IMR-90 (cell line): ENCODE measurements around the gene KIAA0825. TPM values are rescaled to one million over a fixed set of nuclear protein-coding genes. Genes with fewer than 3 reads are reported as not detected.

Experiments
- ATAC-seq: fragments of 200-7000 bp; cut with Tn5 transposase; 2 replicates; pipeline ENCODE4 v1.9.1; 2020; ENCODE audit warnings: low read depth, mild to moderate bottlenecking, moderate library complexity
- BruUV-seq: library from RNA; stranded (reverse); fragments of 400-500 nt; replicated peaks from 2 replicates; lab custom pipeline; 2021; lab: Mats Ljungman, UMichigan
- CTCF ChIA-PET: fragments of 300-600 bp; formaldehyde crosslinking; extraction: SDS; loops from one replicate; lab custom pipeline; 2021; ENCODE audit warnings: antibody characterized with exemption; lab: Yijun Ruan, JAX
- POLR2A ChIA-PET: fragments of 300-600 bp; sonication (Branson Sonifier 250); formaldehyde crosslinking; loops from one replicate; lab custom pipeline; 2022; ENCODE audit warnings: antibody characterized with exemption; ENCODE audit not compliant: unreplicated experiment; lab: Charles Lee
- DNase-seq: peaks from one replicate; pipeline ENCODE4 v3.0.0; 2013
- H2AFZ ChIP-seq: replicated peaks from 2 replicates; pipeline ENCODE3; 2013; ENCODE audit warnings: low read length, mild to moderate bottlenecking; ENCODE audit not compliant: poor library complexity
- H2AK5ac ChIP-seq: 2 replicates; pipeline ENCODE4 v1.6.1; 2013; ENCODE audit warnings: low read depth, low read length, inconsistent platforms
- H2AK9ac ChIP-seq: replicated peaks from 2 replicates; pipeline ENCODE3; 2013; ENCODE audit warnings: mild to moderate bottlenecking, low read depth, low read length, moderate library complexity; ENCODE audit not compliant: poor library complexity
- H2BK120ac ChIP-seq: 2 replicates; pipeline ENCODE4 v1.6.1; 2013; ENCODE audit warnings: low read depth, low read length, inconsistent platforms
- H2BK15ac ChIP-seq: 3 replicates; pipeline ENCODE4 v1.6.1; 2013; ENCODE audit warnings: low read depth, low read length, inconsistent platforms
- H2BK20ac ChIP-seq: 2 replicates; pipeline ENCODE4 v1.6.1; 2013; ENCODE audit warnings: low read depth, mild to moderate bottlenecking, inconsistent platforms, low read length, moderate library complexity
- H2BK5ac ChIP-seq: 2 replicates; pipeline ENCODE4 v1.6.1; 2013; ENCODE audit warnings: mild to moderate bottlenecking, low read depth, low read length, inconsistent platforms; ENCODE audit not compliant: poor library complexity, severe bottlenecking
- H3K14ac ChIP-seq: replicated peaks from 2 replicates; pipeline ENCODE4 v1.6.1; 2013; ENCODE audit warnings: low read depth, low read length, inconsistent platforms
- H3K18ac ChIP-seq: 2 replicates; pipeline ENCODE4 v1.6.1; 2013; ENCODE audit warnings: low read depth, low read length, control low read depth
- H3K23ac ChIP-seq: 2 replicates; pipeline ENCODE4 v1.6.1; 2013; ENCODE audit warnings: low read depth, low read length, inconsistent platforms
- H3K27ac ChIP-seq: 2 replicates; pipeline ENCODE4 v1.5.1; 2013; ENCODE audit warnings: mild to moderate bottlenecking, control low read depth, low read length; ENCODE audit not compliant: insufficient read depth
- H3K27me3 ChIP-seq: 2 replicates; pipeline ENCODE4 v1.6.1; 2013; ENCODE audit warnings: low read length; ENCODE audit not compliant: control insufficient read depth, insufficient read depth
- H3K36me3 ChIP-seq: 2 replicates; pipeline ENCODE4 v1.6.1; 2013; ENCODE audit warnings: low read length, mixed read lengths; ENCODE audit not compliant: control insufficient read depth, insufficient read depth
- H3K4ac ChIP-seq: 2 replicates; pipeline ENCODE4 v1.6.1; 2013; ENCODE audit warnings: low read depth, low read length, inconsistent platforms
- H3K4me1 ChIP-seq: 2 replicates; pipeline ENCODE4 v1.6.1; 2013; ENCODE audit warnings: low read length, mixed read lengths; ENCODE audit not compliant: control insufficient read depth, insufficient read depth
- H3K4me2 ChIP-seq: 2 replicates; pipeline ENCODE4 v1.6.1; 2013; ENCODE audit warnings: low read depth, mild to moderate bottlenecking, control low read depth, low read length, moderate library complexity
- H3K4me3 ChIP-seq: 2 replicates; pipeline ENCODE4 v1.5.1; 2013; ENCODE audit warnings: low read depth, mild to moderate bottlenecking, control low read depth, low read length, moderate library complexity; ENCODE audit not compliant: insufficient read depth
- H3K56ac ChIP-seq: 2 replicates; pipeline ENCODE4 v1.6.1; 2013; ENCODE audit warnings: low read length, inconsistent platforms; ENCODE audit not compliant: insufficient read depth; ENCODE audit errors: extremely low read depth
- H3K79me1 ChIP-seq, 2 experiments: 2 replicates each; pipeline ENCODE4 v1.6.1; 2013; ENCODE audit warnings: low read length in 2 of 2, inconsistent platforms in 1 of 2, low read depth in 1 of 2
- H3K9ac ChIP-seq: 2 replicates; pipeline ENCODE4 v1.6.1; 2013; ENCODE audit warnings: low read depth, low read length, control low read depth
- H3K9me1 ChIP-seq: 2 replicates; pipeline ENCODE4 v1.6.1; 2013; ENCODE audit warnings: low read length, inconsistent platforms; ENCODE audit not compliant: insufficient read depth
- H3K9me3 ChIP-seq: 2 replicates; pipeline ENCODE4 v1.6.1; 2013; ENCODE audit warnings: low read length; ENCODE audit not compliant: control insufficient read depth, insufficient read depth
- H4K20me1 ChIP-seq: 2 replicates; pipeline ENCODE4 v1.6.1; 2013; ENCODE audit warnings: low read length, inconsistent platforms; ENCODE audit not compliant: insufficient read depth
- H4K5ac ChIP-seq: 2 replicates; pipeline ENCODE4 v1.6.1; 2013; ENCODE audit warnings: mild to moderate bottlenecking, low read depth, low read length, control low read depth
- H4K8ac ChIP-seq, 2 experiments: 2 replicates each; pipeline ENCODE4 v1.6.1; 2013; ENCODE audit warnings: low read depth in 2 of 2, low read length in 2 of 2, control low read depth in 1 of 2, inconsistent platforms in 1 of 2
- H4K91ac ChIP-seq: 2 replicates; pipeline ENCODE4 v1.6.1; 2013; ENCODE audit warnings: low read depth, low read length, inconsistent platforms; ENCODE audit not compliant: insufficient read depth
- BHLHE40 ChIP-seq: fragments of 150-350 bp; IDR thresholded peaks from 2 replicates; pipeline ENCODE4 v1.6.1; 2016; ENCODE audit warnings: mild to moderate bottlenecking, low read depth, low read length
- CEBPB ChIP-seq: IDR thresholded peaks from 2 replicates; pipeline ENCODE4 v1.6.1; 2012; ENCODE audit warnings: low read depth, low read length, improper control_type of control experiment
- CHD1 ChIP-seq: IDR thresholded peaks from 2 replicates; pipeline ENCODE4 v1.6.1; 2012; ENCODE audit warnings: low read depth, low read length, improper control_type of control experiment
- FOS ChIP-seq: fragments of 150-350 bp; IDR thresholded peaks from 2 replicates; pipeline ENCODE4 v1.6.1; 2016; ENCODE audit warnings: low read depth, low read length
- MAFK ChIP-seq: IDR thresholded peaks from 2 replicates; pipeline ENCODE4 v1.6.1; 2012; ENCODE audit warnings: low read depth, low read length, improper control_type of control experiment
- MAZ ChIP-seq: IDR thresholded peaks from 2 replicates; pipeline ENCODE4 v1.6.1; 2012; ENCODE audit warnings: low read depth, mild to moderate bottlenecking, low read length, improper control_type of control experiment, moderate library complexity, borderline replicate concordance
- MXI1 ChIP-seq: IDR thresholded peaks from 2 replicates; pipeline ENCODE4 v1.6.1; 2012; ENCODE audit warnings: low read depth, mild to moderate bottlenecking, low read length, moderate library complexity, borderline replicate concordance
- NFE2L2 ChIP-seq: fragments of 150-350 bp; IDR thresholded peaks from 2 replicates; pipeline ENCODE4 v1.6.1; 2016; ENCODE audit warnings: low read depth, mild to moderate bottlenecking, low read length
- POLR2A ChIP-seq: IDR thresholded peaks from 2 replicates; pipeline ENCODE4 v1.6.1; 2012; ENCODE audit warnings: mild to moderate bottlenecking, low read depth, low read length
- RAD21 ChIP-seq: IDR thresholded peaks from 2 replicates; pipeline ENCODE4 v1.6.1; 2012; ENCODE audit warnings: low read length, improper control_type of control experiment
- RCOR1 ChIP-seq: IDR thresholded peaks from 2 replicates; pipeline ENCODE4 v1.6.1; 2012; ENCODE audit warnings: mild to moderate bottlenecking, low read length, improper control_type of control experiment; ENCODE audit not compliant: insufficient replicate concordance
- RFX5 ChIP-seq: IDR thresholded peaks from 2 replicates; pipeline ENCODE4 v1.8.0; 2012; ENCODE audit warnings: low read depth, mild to moderate bottlenecking, low read length, moderate library complexity
- SMC3 ChIP-seq: fragments of 150-350 bp; IDR thresholded peaks from 2 replicates; pipeline ENCODE4 v1.6.1; 2016; ENCODE audit warnings: low read depth, mild to moderate bottlenecking, antibody characterized with exemption, low read length, moderate library complexity
- WGBS, 2 experiments: methylation state at CpG; one replicate each; pipeline versions ENCODE4 v1.1.5 to v1.1.7; 2013; ENCODE audit warnings: missing lambda C conversion rate in 2 of 2; ENCODE audit not compliant: insufficient read length in 1 of 2; ENCODE audit errors: extremely low coverage in 2 of 2; 5-methylcytosine and 5-hydroxymethylcytosine counted together
- dilution Hi-C: fragments of 300-500 bp; cut with HindIII; formaldehyde crosslinking; loops from one replicate; pipeline ENCODE4 v1.14.3; 2018; ENCODE audit warnings: low sequenced_read_pairs; ENCODE audit not compliant: unreplicated experiment
- in situ Hi-C: fragments of 300-500 bp; cut with MboI; formaldehyde crosslinking; loops from 3 replicates; pipeline ENCODE4 v1.14.3; 2019; ENCODE audit warnings: low sequenced_read_pairs, inconsistent platforms, mixed read lengths
- intact Hi-C: fragments of 100-400 bp; cut with micrococcal nuclease; formaldehyde crosslinking; loops from 2 replicates; pipeline ENCODE4 v1.10.0; 2022
- polyA plus RNA-seq, 3 experiments: library from polyadenylated mRNA; depleted of rRNA; stranded (reverse); fragments of >200 nt; gene quantifications; 2 replicates each; pipeline ENCODE4 v1.2.3, GENCODE V29; 2012; ENCODE audit warnings: low replicate concordance in 1 of 3
- total RNA-seq: library from RNA; depleted of rRNA; stranded (reverse); fragments of >200 nt; gene quantifications from 2 replicates; pipeline ENCODE4 v1.2.3, GENCODE V29; 2012
- TF ChIP-seq, protein P1 (sequence below): fragments of 150-350 bp; IDR thresholded peaks from 2 replicates; pipeline ENCODE4 v1.6.1; 2016; ENCODE audit warnings: low read depth, mild to moderate bottlenecking, low read length, moderate library complexity, borderline replicate concordance
- TF ChIP-seq, protein P2 (sequence below): fragments of 150-350 bp; IDR thresholded peaks from 2 replicates; pipeline ENCODE4 v1.6.1; 2017; ENCODE audit warnings: mild to moderate bottlenecking, antibody characterized with exemption, low read length, low read depth
- TF ChIP-seq, protein P3 (sequence below): conservative IDR thresholded peaks from 2 replicates; pipeline ENCODE4 v1.5.1; 2012; ENCODE audit warnings: mild to moderate bottlenecking, low read depth, low read length, improper control_type of control experiment

Gene KIAA0825
- total and polyA plus RNA-seq, 2 of the 4 experiments (the other 2 are of a cell fraction) = 0.46 to 1.8 TPM

DNA sequence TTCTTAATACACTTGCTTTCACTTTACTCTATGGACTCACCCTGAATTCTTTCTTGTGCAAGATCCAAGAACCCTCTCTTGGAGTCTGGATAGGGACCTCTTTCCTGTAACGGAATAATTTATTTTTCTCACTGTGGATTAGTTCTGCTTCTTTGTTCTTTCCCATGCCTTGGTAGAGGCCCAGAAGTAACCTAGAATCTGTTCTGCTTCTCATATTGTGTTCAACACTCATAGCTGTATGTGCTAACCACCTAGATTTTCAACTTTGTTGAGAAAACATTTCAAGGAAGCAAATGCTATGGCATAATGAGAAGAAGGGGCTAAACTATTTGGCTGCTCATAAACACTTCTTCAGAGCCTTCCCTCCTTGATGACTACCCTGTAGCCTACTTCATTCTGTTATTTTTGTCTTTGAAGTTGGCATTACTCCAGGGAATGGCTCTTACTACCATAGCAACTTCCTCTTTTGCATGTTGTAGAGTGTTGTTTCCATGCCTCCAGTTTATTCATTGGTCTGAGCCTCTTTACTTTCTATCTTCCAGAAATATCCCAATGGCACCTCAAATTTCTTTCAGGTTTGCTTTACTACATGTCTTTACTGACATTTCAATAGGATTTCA is 74.3 kb downstream of the KIAA0825 start:
- no peak overlapping the region for H4K8ac ChIP-seq
- H3K9me3 ChIP-seq = peaks cover 3% of the 10 kb centered on the region; the same call in 1 of the 2 replicates
- no peak for ATAC-seq
- TF ChIP-seq, protein P1, sequence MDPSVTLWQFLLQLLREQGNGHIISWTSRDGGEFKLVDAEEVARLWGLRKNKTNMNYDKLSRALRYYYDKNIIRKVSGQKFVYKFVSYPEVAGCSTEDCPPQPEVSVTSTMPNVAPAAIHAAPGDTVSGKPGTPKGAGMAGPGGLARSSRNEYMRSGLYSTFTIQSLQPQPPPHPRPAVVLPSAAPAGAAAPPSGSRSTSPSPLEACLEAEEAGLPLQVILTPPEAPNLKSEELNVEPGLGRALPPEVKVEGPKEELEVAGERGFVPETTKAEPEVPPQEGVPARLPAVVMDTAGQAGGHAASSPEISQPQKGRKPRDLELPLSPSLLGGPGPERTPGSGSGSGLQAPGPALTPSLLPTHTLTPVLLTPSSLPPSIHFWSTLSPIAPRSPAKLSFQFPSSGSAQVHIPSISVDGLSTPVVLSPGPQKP = no peak
- TF ChIP-seq, protein P2, sequence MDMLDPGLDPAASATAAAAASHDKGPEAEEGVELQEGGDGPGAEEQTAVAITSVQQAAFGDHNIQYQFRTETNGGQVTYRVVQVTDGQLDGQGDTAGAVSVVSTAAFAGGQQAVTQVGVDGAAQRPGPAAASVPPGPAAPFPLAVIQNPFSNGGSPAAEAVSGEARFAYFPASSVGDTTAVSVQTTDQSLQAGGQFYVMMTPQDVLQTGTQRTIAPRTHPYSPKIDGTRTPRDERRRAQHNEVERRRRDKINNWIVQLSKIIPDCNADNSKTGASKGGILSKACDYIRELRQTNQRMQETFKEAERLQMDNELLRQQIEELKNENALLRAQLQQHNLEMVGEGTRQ = no peak
- TF ChIP-seq BHLHE40 (no peak), CEBPB (no peak), RCOR1 (no peak), MAZ (no peak), RAD21 (no peak), RFX5 (no peak), SMC3 (no peak), MXI1 (no peak), NFE2L2 (no peak), POLR2A (no peak), MAFK (no peak), FOS (no peak), CHD1 (no peak)
- TF ChIP-seq, protein P3, sequence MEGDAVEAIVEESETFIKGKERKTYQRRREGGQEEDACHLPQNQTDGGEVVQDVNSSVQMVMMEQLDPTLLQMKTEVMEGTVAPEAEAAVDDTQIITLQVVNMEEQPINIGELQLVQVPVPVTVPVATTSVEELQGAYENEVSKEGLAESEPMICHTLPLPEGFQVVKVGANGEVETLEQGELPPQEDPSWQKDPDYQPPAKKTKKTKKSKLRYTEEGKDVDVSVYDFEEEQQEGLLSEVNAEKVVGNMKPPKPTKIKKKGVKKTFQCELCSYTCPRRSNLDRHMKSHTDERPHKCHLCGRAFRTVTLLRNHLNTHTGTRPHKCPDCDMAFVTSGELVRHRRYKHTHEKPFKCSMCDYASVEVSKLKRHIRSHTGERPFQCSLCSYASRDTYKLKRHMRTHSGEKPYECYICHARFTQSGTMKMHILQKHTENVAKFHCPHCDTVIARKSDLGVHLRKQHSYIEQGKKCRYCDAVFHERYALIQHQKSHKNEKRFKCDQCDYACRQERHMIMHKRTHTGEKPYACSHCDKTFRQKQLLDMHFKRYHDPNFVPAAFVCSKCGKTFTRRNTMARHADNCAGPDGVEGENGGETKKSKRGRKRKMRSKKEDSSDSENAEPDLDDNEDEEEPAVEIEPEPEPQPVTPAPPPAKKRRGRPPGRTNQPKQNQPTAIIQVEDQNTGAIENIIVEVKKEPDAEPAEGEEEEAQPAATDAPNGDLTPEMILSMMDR = no peak
- H3K18ac ChIP-seq = no peak overlapping the region
- WGBS, 2 experiments = no CpG with 5 or more reads among the region's 1 CpG
- no peak overlapping the region for H3K9ac ChIP-seq
- in situ Hi-C loops (no loop called here), intact Hi-C loops (no loop called here), dilution Hi-C loops (no loop called here)
- H2BK120ac ChIP-seq = no peak overlapping the region
- H3K4me3 ChIP-seq = no peak overlapping the region
- no peak overlapping the region for H2AFZ ChIP-seq
- H3K9me1 ChIP-seq = no peaks in the 10 kb centered on the region
- H2AK9ac ChIP-seq = no peak overlapping the region
- no peak overlapping the region for H4K91ac ChIP-seq
- no TSS peak for BruUV-seq
- H2BK20ac ChIP-seq = no peak overlapping the region
- no peak overlapping the region for H3K27ac ChIP-seq
- no peak overlapping the region for H4K5ac ChIP-seq
- H3K23ac ChIP-seq = no peak overlapping the region
- ChIA-PET POLR2A (no interaction called here), CTCF (no interaction called here)
- no peak overlapping the region for H3K56ac ChIP-seq
- no peak overlapping the region for H2BK5ac ChIP-seq
- no peaks in the 10 kb centered on the region for H3K79me1 ChIP-seq
- no peak overlapping the region for H3K4ac ChIP-seq
- H3K4me1 ChIP-seq = no peaks in the 10 kb centered on the region
- H2BK15ac ChIP-seq = no peak overlapping the region
- H3K14ac ChIP-seq = no peak overlapping the region
- H3K36me3 ChIP-seq = no peaks in the 10 kb centered on the region
- H3K27me3 ChIP-seq = no peaks in the 10 kb centered on the region
- H3K4me2 ChIP-seq = no peak overlapping the region
- no peak overlapping the region for H2AK5ac ChIP-seq
- H4K20me1 ChIP-seq = no peaks in the 10 kb centered on the region
- DNase-seq = peak; percentile 15
